HCT116 (cell line): ENCODE measurements around the gene GPT2. TPM values are rescaled to one million over a fixed set of nuclear protein-coding genes. Genes with fewer than 3 reads are reported as not detected.

Experiments
- ATAC-seq: fragments of 200-7000 bp; cut with Tn5 transposase; 2 replicates; pipeline ENCODE4 v1.9.1; 2020; ENCODE audit warnings: mild to moderate bottlenecking, moderate library complexity
- BruUV-seq: library from RNA; stranded (reverse); fragments of 400-500 nt; replicated peaks from 2 replicates; lab custom pipeline; 2021; lab: Mats Ljungman, UMichigan
- CTCF ChIA-PET: fragments of 300-600 bp; sonication (Branson Sonifier 250); formaldehyde crosslinking; loops from one replicate; lab custom pipeline; 2021; ENCODE audit warnings: antibody characterized with exemption; lab: Charles Lee
- POLR2A ChIA-PET: fragments of 300-600, 350-600 bp; sonication (Branson Sonifier 250); formaldehyde crosslinking; loops from one replicate; lab custom pipeline; 2021; ENCODE audit warnings: antibody characterized with exemption; lab: Charles Lee
- RAD21 ChIA-PET, 2 experiments: fragments of 300-600 bp; sonication (Branson Sonifier 250); formaldehyde crosslinking; loops; one replicate each; lab custom pipeline; 2023; ENCODE audit warnings: low total read pairs in 2 of 2; ENCODE audit not compliant: uncharacterized antibody in 2 of 2, unreplicated experiment in 2 of 2, low non-redundant PET in 1 of 2; lab: Charles Lee
- DNase-seq: peaks from one replicate; pipeline ENCODE4 v3.0.0-alpha.2; 2010; ENCODE audit warnings: low read depth, low spot score
- H2AFZ ChIP-seq: fragments of 200-600 bp; shearing (Covaris generic), sonication (generic); 2 replicates; pipeline ENCODE4 v1.6.1; 2017; ENCODE audit warnings: low read depth, mixed run types, mixed read lengths, antibody characterized with exemption, low read length; ENCODE audit not compliant: poor library complexity, severe bottlenecking
- H3K27ac ChIP-seq: 2 replicates; pipeline ENCODE4 v1.5.1; 2012; ENCODE audit warnings: low read depth, low read length
- H3K27me3 ChIP-seq: fragments of 200-600 bp; sonication (generic); 2 replicates; pipeline ENCODE4 v1.6.1; 2016; ENCODE audit warnings: mixed run types, low read length, mixed read lengths; ENCODE audit not compliant: insufficient read depth
- H3K36me3 ChIP-seq, 2 experiments: fragments of 200-500 bp in 1 of 2; fragments of 200-600 bp in 1 of 2; sonication (Bioruptor generic) in 1 of 2; sonication (generic) in 1 of 2; 2 replicates each; pipeline versions ENCODE4 v1.5.1 to v1.6.1; 2014 to 2016; ENCODE audit warnings: low read length in 2 of 2, inconsistent platforms in 1 of 2, mixed read lengths in 1 of 2, mixed run types in 1 of 2; ENCODE audit not compliant: insufficient read depth in 2 of 2, control insufficient read depth in 1 of 2
- H3K4me1 ChIP-seq, 2 experiments: fragments of 200-600 bp in 1 of 2; sonication (generic) in 1 of 2; 2 replicates each; pipeline versions ENCODE4 v1.5.1 to v1.6.1; 2012 to 2017; ENCODE audit warnings: low read length in 2 of 2, inconsistent platforms in 1 of 2, mild to moderate bottlenecking in 1 of 2, mixed read lengths in 1 of 2, mixed run types in 1 of 2, moderate library complexity in 1 of 2; ENCODE audit not compliant: insufficient read depth in 2 of 2, control insufficient read depth in 1 of 2
- H3K4me2 ChIP-seq: fragments of 200-600 bp; sonication (generic); 2 replicates; pipeline ENCODE4 v1.6.1; 2017; ENCODE audit warnings: mixed run types, low read length, mixed read lengths
- H3K4me3 ChIP-seq, 2 experiments: fragments of 200-600 bp in 1 of 2; sonication (generic) in 1 of 2; replicated peaks in 1 of 2; 2 replicates each; pipeline ENCODE4 v1.5.1; 2011 to 2016; ENCODE audit warnings: low read length in 2 of 2, control low read depth in 1 of 2, low read depth in 1 of 2, mild to moderate bottlenecking in 1 of 2, mixed read lengths in 1 of 2, mixed run types in 1 of 2
- H3K79me2 ChIP-seq: fragments of 200-600 bp; sonication (generic); 2 replicates; pipeline ENCODE4 v1.6.1; 2017; ENCODE audit warnings: mild to moderate bottlenecking, mixed run types, low read length, moderate library complexity, mixed read lengths; ENCODE audit not compliant: insufficient read depth
- H3K9ac ChIP-seq: fragments of 200-600 bp; sonication (generic); 2 replicates; pipeline ENCODE4 v1.6.1; 2016; ENCODE audit warnings: low read length, mixed read lengths
- H3K9me2 ChIP-seq: fragments of 200-600 bp; sonication (generic), shearing (Covaris generic); 2 replicates; pipeline ENCODE4 v1.6.1; 2017; ENCODE audit warnings: mixed run types, mild to moderate bottlenecking, moderate library complexity; ENCODE audit not compliant: insufficient read depth
- H3K9me3 ChIP-seq, 2 experiments: fragments of 200-500 bp in 1 of 2; fragments of 200-600 bp in 1 of 2; sonication (Bioruptor generic) in 1 of 2; sonication (generic) in 1 of 2; 2 replicates each; pipeline ENCODE4 v1.6.1; 2014 to 2017; ENCODE audit warnings: low read length in 2 of 2, mixed read lengths in 2 of 2, inconsistent platforms in 1 of 2, low read depth in 1 of 2, mild to moderate bottlenecking in 1 of 2, mixed run types in 1 of 2, moderate library complexity in 1 of 2; ENCODE audit not compliant: control insufficient read depth in 1 of 2, insufficient read depth in 1 of 2
- H4K20me1 ChIP-seq: fragments of 200-600 bp; sonication (generic), shearing (Covaris generic); 2 replicates; pipeline ENCODE4 v1.6.1; 2017; ENCODE audit warnings: mixed run types, mild to moderate bottlenecking, moderate library complexity; ENCODE audit not compliant: insufficient read depth
- ATF3 ChIP-seq: IDR thresholded peaks from 2 replicates; pipeline ENCODE4 v1.6.1; 2012
- CTCF ChIP-seq, 3 experiments: fragments of 200-600 bp in 1 of 3; sonication (generic) in 1 of 3; IDR thresholded peaks in 2 of 3; conservative IDR thresholded peaks in 1 of 3; 2 replicates each; pipeline ENCODE4 v1.5.1; 2012 to 2017; ENCODE audit warnings: low read depth in 2 of 3, low read length in 2 of 3, antibody characterized with exemption in 1 of 3, borderline replicate concordance in 1 of 3, control low read depth in 1 of 3, mild to moderate bottlenecking in 1 of 3, mixed read lengths in 1 of 3, mixed run types in 1 of 3, moderate library complexity in 1 of 3; ENCODE audit not compliant: insufficient read depth in 1 of 3
- EGR1 ChIP-seq: IDR thresholded peaks from 2 replicates; pipeline ENCODE4 v1.6.1; 2012; ENCODE audit warnings: low read depth
- ELF1 ChIP-seq: IDR thresholded peaks from 2 replicates; pipeline ENCODE4 v1.6.1; 2012; ENCODE audit warnings: low read depth, borderline replicate concordance
- EZH2 ChIP-seq: fragments of 200-600 bp; sonication (generic); IDR thresholded peaks from 2 replicates; pipeline ENCODE4 v1.6.1; 2017; ENCODE audit warnings: antibody characterized with exemption, mixed run types
- EZH2phosphoT487 ChIP-seq: fragments of 200-600 bp; IDR thresholded peaks from 2 replicates; pipeline ENCODE4 v1.6.1; 2018; ENCODE audit warnings: antibody characterized with exemption, borderline replicate concordance
- JUND ChIP-seq: IDR thresholded peaks from 2 replicates; pipeline ENCODE4 v1.6.1; 2012
- POLR2A ChIP-seq: IDR thresholded peaks from 2 replicates; pipeline ENCODE4 v1.7.0; 2011; ENCODE audit warnings: borderline replicate concordance; ENCODE audit not compliant: insufficient read depth, insufficient read length; ENCODE audit errors: extremely low read depth
- POLR2AphosphoS5 ChIP-seq: IDR thresholded peaks from 2 replicates; pipeline ENCODE4 v1.6.1; 2011; ENCODE audit warnings: mild to moderate bottlenecking, low read depth, low read length, moderate library complexity
- RAD21 ChIP-seq: IDR thresholded peaks from 2 replicates; pipeline ENCODE4 v1.6.1; 2012; ENCODE audit warnings: low read depth, mild to moderate bottlenecking
- REST ChIP-seq: IDR thresholded peaks from 2 replicates; pipeline ENCODE4 v1.6.1; 2012; ENCODE audit warnings: low read depth
- SIN3A ChIP-seq: IDR thresholded peaks from 2 replicates; pipeline ENCODE4 v1.6.1; 2012; ENCODE audit warnings: low read depth
- SRF ChIP-seq: IDR thresholded peaks from 2 replicates; pipeline ENCODE4 v1.6.1; 2012; ENCODE audit warnings: low read depth
- TCF7L2 ChIP-seq: IDR thresholded peaks from 2 replicates; pipeline ENCODE4 v1.7.0; 2011; ENCODE audit warnings: borderline replicate concordance, inconsistent platforms; ENCODE audit not compliant: insufficient read depth, insufficient read length; ENCODE audit errors: extremely low read depth
- ZFX ChIP-seq: fragments of 450-650 bp; IDR thresholded peaks from 2 replicates; pipeline ENCODE4 v1.6.1; 2017
- ZNF274 ChIP-seq: fragments of 200-500 bp; sonication (Bioruptor generic); IDR thresholded peaks from 2 replicates; pipeline ENCODE4 v1.6.1; 2014; ENCODE audit warnings: mild to moderate bottlenecking, low read depth, low read length, inconsistent platforms
- intact Hi-C: fragments of 100-400 bp; cut with micrococcal nuclease; formaldehyde crosslinking; loops from 2 replicates; pipeline ENCODE4 v1.10.0; 2022
- total RNA-seq: library from RNA; stranded (reverse); gene quantifications from one replicate; pipeline ENCODE4 v1.2.1, GENCODE V29; 2021; ENCODE audit not compliant: unreplicated experiment
- TF ChIP-seq, protein P1 (sequence below): IDR thresholded peaks from 2 replicates; pipeline ENCODE4 v1.6.1; 2012

Gene GPT2
- total RNA-seq, 1 experiment from 2014 or later, result 50.6 TPM

GRCh38 chr16:46895399-46896313 lies 11.5 kb downstream of the GPT2 start:
- no peaks in the 10 kb centered on the region for H3K27me3 ChIP-seq
- H3K9me3 ChIP-seq, result no peaks in the 10 kb centered on the region
- peaks cover 0 to 6% of the 10 kb centered on the region in 2 experiments; a peak in 2 of 4 replicates for H3K36me3 ChIP-seq
- H3K79me2 ChIP-seq, result no peaks in the 10 kb centered on the region
- ChIA-PET POLR2A (interaction anchor here (0.6 to 0.8 kb wide), 2 partner anchors 12 to 21 kb away, joined by 3 to 6 read pairs; partner anchors contain the start of gene GPT2), CTCF (no interaction called here), RAD21 (no interaction called here)
- no peak overlapping the region; the same call in 1 of the 2 replicates for H3K4me2 ChIP-seq
- no peaks in the 10 kb centered on the region for H4K20me1 ChIP-seq
- no peak for ATAC-seq
- no peak overlapping the region for H3K9ac ChIP-seq
- TF ChIP-seq EZH2 (no peak), ZNF274 (no peak), EGR1 (no peak), POLR2AphosphoS5 (no peak), RAD21 (no peak), SRF (no peak), CTCF (IDR thresholded peaks at IDR 0.05 in 2 of 3, conservative IDR thresholded peaks at IDR 0.05 in 1 of 3; ENCODE audit: borderline replicate concordance in 1 of 3, insufficient read depth in 1 of 3, low read depth in 2 of 3, low read length in 2 of 3) (no peak), POLR2A (no peak), SIN3A (no peak), ATF3 (no peak), JUND (no peak), TCF7L2 (no peak), ELF1 (no peak), EZH2phosphoT487 (no peak), REST (no peak), ZFX (no peak)
- TF ChIP-seq, protein P1, sequence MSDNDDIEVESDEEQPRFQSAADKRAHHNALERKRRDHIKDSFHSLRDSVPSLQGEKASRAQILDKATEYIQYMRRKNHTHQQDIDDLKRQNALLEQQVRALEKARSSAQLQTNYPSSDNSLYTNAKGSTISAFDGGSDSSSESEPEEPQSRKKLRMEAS, result no peak
- H3K9me2 ChIP-seq, result no peaks in the 10 kb centered on the region
- intact Hi-C loops, result no loop called here
- peaks cover 14% of the 10 kb centered on the region in 2 experiments; a peak in 3 of 4 replicates for H3K4me1 ChIP-seq
- no peak overlapping the region for H3K4me3 ChIP-seq
- no peak overlapping the region for H3K27ac ChIP-seq
- DNase-seq, result no peak
- no peak overlapping the region for H2AFZ ChIP-seq
- BruUV-seq, result no TSS peak
